Measurements from ENCODE around the gene IBTK.

DNA sequence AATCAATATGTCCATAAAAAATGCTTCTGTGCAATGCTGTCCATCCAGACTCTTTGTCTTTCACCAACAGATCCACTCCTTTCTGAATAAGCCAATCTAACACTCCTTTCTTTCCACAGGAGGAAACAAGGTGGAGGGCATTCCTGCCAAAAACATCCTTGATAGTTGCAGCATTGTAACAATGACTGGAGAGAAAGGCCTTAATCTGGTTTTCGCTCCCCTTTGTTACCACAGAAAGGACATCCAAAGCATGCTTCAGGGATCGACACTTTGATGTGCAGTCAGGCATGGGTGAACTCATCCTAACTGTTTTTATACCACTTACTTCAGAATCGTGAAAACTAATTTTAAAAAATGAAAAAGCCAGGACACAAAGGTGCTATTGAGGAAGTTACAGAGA is 7.4 kb downstream of the IBTK start:
- TF ChIP-seq CTCF (IDR thresholded peaks at IDR 0.05 in 8 of 11, conservative IDR thresholded peaks at IDR 0.05 in 3 of 11), result no peak
- no peak for TF ChIP-seq POLR2AphosphoS5 (IDR thresholded peaks at IDR 0.05)
- TF ChIP-seq POLR2A (IDR thresholded peaks at IDR 0.05), result no peak
